Activated CD8-positive, alpha-beta memory T cell treated with anti-CD3 and anti-CD28 coated beads for 1 hour (primary cell): Measurements from ENCODE around the gene RBM4.

Source experiments
- DNase-seq, 2 donors: peaks; one replicate each; pipeline ENCODE4 v3.0.0-alpha.2; 2020; ENCODE audit warnings: low read depth in 1 of 2; ENCODE audit errors: extremely low read depth in 1 of 2

Gene RBM4

DNA sequence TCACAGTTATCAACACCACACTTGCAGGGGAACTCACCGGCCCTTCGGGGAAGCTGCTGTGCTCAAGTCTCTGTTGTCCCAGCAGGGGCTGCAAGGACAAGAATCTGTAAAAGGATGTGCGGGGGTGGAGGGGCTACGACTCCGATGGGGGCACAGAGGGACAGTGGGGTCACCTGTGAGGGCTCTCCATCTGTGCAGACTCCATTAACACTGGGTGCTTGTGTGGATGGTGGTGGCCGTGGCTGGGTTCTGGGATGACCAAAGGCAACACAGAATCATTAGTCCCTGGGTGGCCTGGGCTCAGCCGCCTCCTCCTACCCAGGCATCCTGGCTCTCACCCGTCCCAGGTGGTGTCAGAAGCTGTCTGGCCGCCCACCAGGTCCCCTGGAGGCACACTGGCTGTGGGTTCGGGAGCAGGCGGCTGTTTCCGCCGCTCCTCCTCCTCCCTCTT lies 49.4 kb downstream of the RBM4 start:
- no peak for DNase-seq

GRCh38 chr11:66688561-66689534 lies 50.3 kb downstream of the RBM4 start:
- no peak for DNase-seq

GRCh38 chr11:66689661-66690590 lies 51.4 kb downstream of the RBM4 start:
- DNase-seq: no peak

GRCh38 chr11:66691311-66691980 lies 52.9 kb downstream of the RBM4 start:
- DNase-seq: no peak

DNA sequence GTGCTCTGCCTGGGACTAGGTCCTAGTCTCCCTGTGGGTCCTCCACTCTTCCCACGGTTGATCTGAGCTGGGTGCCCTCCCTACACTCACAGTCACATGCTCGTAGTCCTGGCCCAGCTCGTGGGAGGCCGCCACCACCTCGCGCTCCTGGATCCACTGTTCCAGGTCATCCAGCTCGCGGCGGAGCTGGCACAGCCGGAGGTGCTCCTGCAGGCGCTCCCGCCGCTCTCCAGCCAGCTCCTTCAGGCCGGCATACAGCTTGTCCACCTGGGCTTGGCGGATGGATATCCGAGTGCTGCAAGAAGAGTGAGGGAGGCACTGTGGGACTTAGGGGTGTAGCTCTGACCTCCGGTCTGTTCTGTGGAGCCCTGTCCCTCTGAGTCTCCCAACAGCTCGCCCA lies 53.9 kb downstream of the RBM4 start:
- DNase-seq: no peak

- DNase-seq: no peak
Measured at GRCh38 chr11:66692871-66693331, 54.4 kb downstream of the RBM4 start.

- no peak for DNase-seq
Measured at GRCh38 chr11:66693356-66694055, 55.0 kb downstream of the RBM4 start.

GRCh38 chr11:66694056-66694410 lies 55.5 kb downstream of the RBM4 start:
- DNase-seq: no peak

- DNase-seq: peak; percentile 63 to 70
Measured at GRCh38 chr11:66694732-66695207, 56.3 kb downstream of the RBM4 start.
